HG03139 (cell line): ENCODE measurements around the gene INSC.

Source experiments
- ATAC-seq: cut with Tn5 transposase; IDR thresholded peaks from one replicate; pipeline ENCODE4 v1.9.1; 2021; ENCODE audit not compliant: unreplicated experiment

The INSC gene

GRCh38 chr11:15182372-15182771 is 67.6 kb downstream of the INSC start:
- ATAC-seq, result no peak

- no peak for ATAC-seq
These were observed 70.3 kb downstream of the INSC start for GRCh38 chr11:15185021-15185420.

GRCh38 chr11:15186146-15186545 is 71.4 kb downstream of the INSC start:
- ATAC-seq, result no peak

GRCh38 chr11:15189189-15189588 is 74.5 kb downstream of the INSC start:
- no peak for ATAC-seq

- no peak for ATAC-seq
These were observed 75.1 kb downstream of the INSC start for GRCh38 chr11:15189641-15190365.

GRCh38 chr11:15190611-15191010 is 75.9 kb downstream of the INSC start:
- no peak for ATAC-seq

- no peak for ATAC-seq
These were observed 77.4 kb downstream of the INSC start for GRCh38 chr11:15192005-15192556.

- peak; percentile 48 for ATAC-seq
These were observed 80.1 kb downstream of the INSC start for GRCh38 chr11:15194671-15195415.

GRCh38 chr11:15195454-15196200 is 80.9 kb downstream of the INSC start:
- no peak for ATAC-seq

GRCh38 chr11:15196704-15197103 is 82.0 kb downstream of the INSC start:
- ATAC-seq, result no peak

- ATAC-seq, result no peak
These were observed 83.0 kb downstream of the INSC start for GRCh38 chr11:15197696-15198095.

- no peak for ATAC-seq
These were observed 83.6 kb downstream of the INSC start for GRCh38 chr11:15198284-15198683.

- ATAC-seq, result no peak
These were observed 85.0 kb downstream of the INSC start for GRCh38 chr11:15199693-15200092.

GRCh38 chr11:15200696-15201095 is 86.0 kb downstream of the INSC start:
- no peak for ATAC-seq

- ATAC-seq, result no peak
These were observed 86.9 kb downstream of the INSC start for GRCh38 chr11:15201586-15201985.

- no peak for ATAC-seq
These were observed 87.9 kb downstream of the INSC start for GRCh38 chr11:15202626-15203025.

- no peak for ATAC-seq
These were observed 90.0 kb downstream of the INSC start for GRCh38 chr11:15204711-15205110.

GRCh38 chr11:15206791-15207190 is 92.1 kb downstream of the INSC start:
- no peak for ATAC-seq

GRCh38 chr11:15208378-15209222 is 93.9 kb downstream of the INSC start:
- ATAC-seq, result peak; percentile 95

- ATAC-seq, result no peak
These were observed 98.2 kb downstream of the INSC start for GRCh38 chr11:15212876-15213275.
